Muscle of leg (tissue), 11 donors: ENCODE data around the gene CEMIP2. TPM values are rescaled to one million over a fixed set of nuclear protein-coding genes. Genes with fewer than 3 reads are reported as not detected.
"Not testable (repeated sequence)": the region's sequence is repeated elsewhere in the genome, so short reads cannot be mapped to it uniquely, and the experiment has no call there.

ENCODE experiments used
- DNase-seq: peaks from one replicate; pipeline ENCODE4 v3.0.0; 2013
- H3K27ac ChIP-seq: one replicate; pipeline ENCODE4 v1.5.1; 2013; ENCODE audit warnings: mild to moderate bottlenecking, low read length, control low read depth
- H3K27me3 ChIP-seq: one replicate; pipeline ENCODE4 v1.6.1; 2013; ENCODE audit warnings: low read length; ENCODE audit not compliant: control insufficient read depth, insufficient read depth
- H3K36me3 ChIP-seq: one replicate; pipeline ENCODE4 v1.6.1; 2013; ENCODE audit warnings: low read length; ENCODE audit not compliant: control insufficient read depth, insufficient read depth
- H3K4me1 ChIP-seq: one replicate; pipeline ENCODE4 v1.6.1; 2013; ENCODE audit warnings: low read length; ENCODE audit not compliant: control insufficient read depth, insufficient read depth
- H3K4me3 ChIP-seq: one replicate; pipeline ENCODE4 v1.5.1; 2013; ENCODE audit warnings: low read length, control low read depth
- H3K9me3 ChIP-seq: replicated peaks from 2 replicates; pipeline ENCODE4 v1.6.1; 2013; ENCODE audit warnings: low read depth, low read length; ENCODE audit not compliant: control insufficient read depth
- WGBS: methylation state at CpG from one replicate; pipeline ENCODE4 v1.1.5; 2013; ENCODE audit warnings: missing lambda C conversion rate; ENCODE audit not compliant: insufficient coverage; 5-methylcytosine and 5-hydroxymethylcytosine counted together
- polyA plus RNA-seq, 8 donors: library from polyadenylated mRNA; unstranded; fragments of 120-200 nt; gene quantifications; one replicate each; pipeline versions ENCODE4 v1.2.1 to v1.2.3, GENCODE V29; 2013; ENCODE audit warnings: inconsistent platforms in 1 of 8, low replicate concordance in 1 of 8; ENCODE audit not compliant: insufficient read length in 8 of 8, insufficient read depth in 1 of 8
- total RNA-seq: library from RNA; stranded (reverse); fragments of 120-200 nt; gene quantifications from one replicate; pipeline ENCODE4 v1.2.4, GENCODE V29; 2013

Gene CEMIP2
- total and polyA plus RNA-seq, 9 donors = 19.9 to 44.6 (median 26.3) TPM

GRCh38 chr9:71670121-71670520, 98.2 kb downstream of the CEMIP2 start:
- no peak for DNase-seq
- H3K27me3 ChIP-seq = no peaks in the 10 kb centered on the region
- no peaks in the 10 kb centered on the region for H3K9me3 ChIP-seq
- no peak overlapping the region for H3K27ac ChIP-seq
- no peaks in the 10 kb centered on the region for H3K36me3 ChIP-seq
- H3K4me3 ChIP-seq = no peak overlapping the region
- peaks cover 2% of the 10 kb centered on the region for H3K4me1 ChIP-seq
- no CpG with 5 or more reads among the region's 1 CpG for WGBS

GRCh38 chr9:71669284-71669995, 98.9 kb downstream of the CEMIP2 start:
- WGBS = 67% methylated on average over 1 of the region's 3 CpGs
- no peaks in the 10 kb centered on the region for H3K27me3 ChIP-seq
- DNase-seq = no peak

GRCh38 chr9:71668717-71669116, 99.6 kb downstream of the CEMIP2 start:
- H3K4me1 ChIP-seq = peaks cover 4% of the 10 kb centered on the region
- no peaks in the 10 kb centered on the region for H3K27me3 ChIP-seq
- no peaks in the 10 kb centered on the region for H3K36me3 ChIP-seq
- H3K4me3 ChIP-seq = no peak overlapping the region
- DNase-seq = no peak
- H3K27ac ChIP-seq = no peak overlapping the region
- no peaks in the 10 kb centered on the region for H3K9me3 ChIP-seq
- 100% methylated on average over 1 of the region's 2 CpGs for whole genome bisulfite sequencing

More at GRCh38 chr9:71669284-71669995, 98.9 kb downstream of the CEMIP2 start:
- no peaks in the 10 kb centered on the region for H3K36me3 ChIP-seq
- no peak overlapping the region for H3K27ac ChIP-seq
- H3K9me3 ChIP-seq = no peaks in the 10 kb centered on the region
- H3K4me3 ChIP-seq = no peak overlapping the region
- peaks cover 2% of the 10 kb centered on the region for H3K4me1 ChIP-seq

- H3K9me3 ChIP-seq = no peaks in the 10 kb centered on the region
- WGBS = 40% methylated on average over 1 of the region's 5 CpGs
Observed at GRCh38 chr9:71665247-71665646, 103.1 kb downstream of the CEMIP2 start.

GRCh38 chr9:71664566-71664965, 103.7 kb downstream of the CEMIP2 start:
- no peak for DNase-seq
- Histone ChIP-seq H3K4me1 (peaks cover 9% of the 10 kb centered on the region), H3K36me3 (no peaks in the 10 kb centered on the region), H3K27ac (no peak overlapping the region), H3K4me3 (no peak overlapping the region), H3K27me3 (no peaks in the 10 kb centered on the region), H3K9me3 (no peaks in the 10 kb centered on the region)
- no CpG with 5 or more reads among the region's 3 CpGs for WGBS

More at GRCh38 chr9:71665247-71665646, 103.1 kb downstream of the CEMIP2 start:
- no peaks in the 10 kb centered on the region for H3K36me3 ChIP-seq
- H3K27ac ChIP-seq = no peak overlapping the region
- no peak for DNase-seq
- H3K4me1 ChIP-seq = peaks cover 9% of the 10 kb centered on the region
- no peak overlapping the region for H3K4me3 ChIP-seq
- H3K27me3 ChIP-seq = no peaks in the 10 kb centered on the region

- Histone ChIP-seq H3K9me3 (no peaks in the 10 kb centered on the region), H3K27ac (peak overlapping the region; percentile 60), H3K4me1 (peaks cover 9% of the 10 kb centered on the region), H3K27me3 (no peaks in the 10 kb centered on the region), H3K36me3 (no peaks in the 10 kb centered on the region), H3K4me3 (no peak overlapping the region)
- WGBS = 83% methylated on average over 2 of the region's 4 CpGs
- DNase-seq = peak; percentile 63
Observed at GRCh38 chr9:71663931-71664459, 104.3 kb downstream of the CEMIP2 start.

GRCh38 chr9:71663216-71663615, 105.1 kb downstream of the CEMIP2 start:
- no peaks in the 10 kb centered on the region for H3K27me3 ChIP-seq
- peak; percentile 60 for DNase-seq
- H3K36me3 ChIP-seq = no peaks in the 10 kb centered on the region
- H3K4me1 ChIP-seq = peaks cover 9% of the 10 kb centered on the region
- H3K9me3 ChIP-seq = no peaks in the 10 kb centered on the region
- H3K4me3 ChIP-seq = no peak overlapping the region
- peak overlapping the region; percentile 60 for H3K27ac ChIP-seq
- no CpG with 5 or more reads among the region's 2 CpGs for WGBS

- Histone ChIP-seq H3K27ac (no peak overlapping the region), H3K27me3 (no peaks in the 10 kb centered on the region), H3K9me3 (no peaks in the 10 kb centered on the region), H3K4me3 (no peak overlapping the region), H3K36me3 (no peaks in the 10 kb centered on the region), H3K4me1 (peaks cover 9% of the 10 kb centered on the region)
- no CpG with 5 or more reads among the region's 3 CpGs for WGBS
- peak; percentile 68 for DNase-seq
Observed at GRCh38 chr9:71662082-71662481, 106.2 kb downstream of the CEMIP2 start.

- WGBS = 100% methylated on average over 1 of the region's 4 CpGs
- not testable (repeated sequence) for H3K4me3 ChIP-seq
Observed at GRCh38 chr9:71657276-71657675, 111.0 kb downstream of the CEMIP2 start.

GRCh38 chr9:71656496-71656895, 111.8 kb downstream of the CEMIP2 start:
- no CpG with 5 or more reads among the region's 1 CpG for WGBS
- no peak for DNase-seq
- no peak overlapping the region for H3K4me3 ChIP-seq

More at GRCh38 chr9:71657276-71657675, 111.0 kb downstream of the CEMIP2 start:
- H3K27ac ChIP-seq, H3K27me3 ChIP-seq, H3K4me1 ChIP-seq, H3K36me3 ChIP-seq, DNase-seq, H3K9me3 ChIP-seq: not testable (repeated sequence)

More at GRCh38 chr9:71656496-71656895, 111.8 kb downstream of the CEMIP2 start:
- no peaks in the 10 kb centered on the region for H3K36me3 ChIP-seq
- no peaks in the 10 kb centered on the region for H3K4me1 ChIP-seq
- no peaks in the 10 kb centered on the region for H3K27me3 ChIP-seq
- H3K27ac ChIP-seq = no peak overlapping the region
- no peaks in the 10 kb centered on the region for H3K9me3 ChIP-seq
